Subcutaneous abdominal adipose tissue (tissue), 5 donors: ENCODE results near the gene ISLR2.
"Not testable (repeated sequence)": the region's sequence is repeated elsewhere in the genome, so short reads cannot be mapped to it uniquely, and the experiment has no call there.

Experiments used
- H3K27ac ChIP-seq: one replicate; pipeline ENCODE4 v1.7.0; 2013; ENCODE audit warnings: low read depth, mild to moderate bottlenecking, inconsistent platforms, low read length, moderate library complexity
- H3K27me3 ChIP-seq, 5 donors: one replicate each; pipeline ENCODE4 v1.7.0; 2013; ENCODE audit warnings: low read length in 5 of 5, inconsistent platforms in 1 of 5; ENCODE audit not compliant: control insufficient read depth in 5 of 5, insufficient read depth in 4 of 5
- H3K36me3 ChIP-seq, 5 donors: one replicate each; pipeline ENCODE4 v1.7.0; 2013; ENCODE audit warnings: low read length in 5 of 5; ENCODE audit not compliant: control insufficient read depth in 5 of 5, insufficient read depth in 5 of 5
- H3K4me1 ChIP-seq, 5 donors: one replicate each; pipeline ENCODE4 v1.7.0; 2013; ENCODE audit warnings: low read length in 5 of 5, mild to moderate bottlenecking in 3 of 5, moderate library complexity in 1 of 5; ENCODE audit not compliant: control insufficient read depth in 5 of 5, insufficient read depth in 5 of 5
- H3K4me3 ChIP-seq, 5 donors: one replicate each; pipeline ENCODE4 v1.7.0; 2013; ENCODE audit warnings: low read length in 5 of 5, low read depth in 1 of 5
- H3K9ac ChIP-seq, 5 donors: one replicate each; pipeline ENCODE4 v1.7.0; 2013; ENCODE audit warnings: low read length in 5 of 5, mild to moderate bottlenecking in 4 of 5, moderate library complexity in 3 of 5
- H3K9me3 ChIP-seq, 5 donors: one replicate each; pipeline ENCODE4 v1.7.0; 2013; ENCODE audit warnings: low read length in 5 of 5; ENCODE audit not compliant: control insufficient read depth in 5 of 5
- donor health status: healthy.
- donor health status: healthy.
- donor health status: healthy.
- donor health status: healthy.
- donor health status: healthy.

The ISLR2 gene, protein sequence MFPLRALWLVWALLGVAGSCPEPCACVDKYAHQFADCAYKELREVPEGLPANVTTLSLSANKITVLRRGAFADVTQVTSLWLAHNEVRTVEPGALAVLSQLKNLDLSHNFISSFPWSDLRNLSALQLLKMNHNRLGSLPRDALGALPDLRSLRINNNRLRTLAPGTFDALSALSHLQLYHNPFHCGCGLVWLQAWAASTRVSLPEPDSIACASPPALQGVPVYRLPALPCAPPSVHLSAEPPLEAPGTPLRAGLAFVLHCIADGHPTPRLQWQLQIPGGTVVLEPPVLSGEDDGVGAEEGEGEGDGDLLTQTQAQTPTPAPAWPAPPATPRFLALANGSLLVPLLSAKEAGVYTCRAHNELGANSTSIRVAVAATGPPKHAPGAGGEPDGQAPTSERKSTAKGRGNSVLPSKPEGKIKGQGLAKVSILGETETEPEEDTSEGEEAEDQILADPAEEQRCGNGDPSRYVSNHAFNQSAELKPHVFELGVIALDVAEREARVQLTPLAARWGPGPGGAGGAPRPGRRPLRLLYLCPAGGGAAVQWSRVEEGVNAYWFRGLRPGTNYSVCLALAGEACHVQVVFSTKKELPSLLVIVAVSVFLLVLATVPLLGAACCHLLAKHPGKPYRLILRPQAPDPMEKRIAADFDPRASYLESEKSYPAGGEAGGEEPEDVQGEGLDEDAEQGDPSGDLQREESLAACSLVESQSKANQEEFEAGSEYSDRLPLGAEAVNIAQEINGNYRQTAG

DNA sequence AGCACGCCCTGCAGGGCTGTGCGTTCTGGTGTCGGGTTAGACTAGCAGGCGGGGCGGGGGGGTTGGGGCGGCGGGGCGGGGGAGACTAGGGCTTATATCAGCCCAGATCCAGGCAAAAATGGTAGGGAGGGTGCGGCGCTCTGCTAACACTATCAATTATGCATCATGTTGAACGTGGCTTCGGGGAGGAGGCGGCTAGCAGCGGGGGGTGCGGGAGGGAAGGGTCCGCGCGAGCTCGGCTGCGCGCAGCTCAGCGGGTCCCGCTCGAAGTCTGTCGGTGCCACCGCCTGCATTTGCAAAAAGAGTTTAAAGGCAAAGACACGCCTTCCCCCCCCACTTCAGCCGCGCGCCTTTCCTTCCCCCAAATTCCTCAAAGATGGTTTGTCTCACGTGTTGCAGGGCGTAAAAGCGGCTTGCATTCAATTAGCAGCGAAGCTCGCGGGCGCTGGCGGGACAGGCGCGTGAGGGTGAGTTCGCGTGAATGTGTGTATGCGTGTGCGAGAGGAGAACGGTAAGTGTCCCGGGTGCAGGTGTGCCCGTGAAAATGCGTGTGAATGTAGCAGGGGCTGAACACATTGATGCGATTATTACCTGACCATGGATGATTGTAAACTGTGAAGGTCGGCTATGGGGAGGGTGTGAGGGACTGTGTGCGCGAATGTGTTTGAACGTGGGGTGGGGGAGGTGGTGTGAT, at the start of gene ISLR2:
TSS of gene ISLR2 (plus strand) at position 432 of the 694 bp plus-strand sequence. CDS start 2,169 bp downstream, outside the sequence.
- H3K36me3 ChIP-seq, result no peaks in the 10 kb centered on the region
- H3K27me3 ChIP-seq, result peaks cover 48 to 73% (median 60%) of the 10 kb centered on the region in 5 donors
- H3K9ac ChIP-seq, result peak within 1 kb of the TSS in 1 of 5 donors; percentile 17
- peaks cover 0 to 9% (median 6%) of the 10 kb centered on the region in 5 donors for H3K9me3 ChIP-seq
- peak within 1 kb of the TSS in 4 of 5 donors; percentile 44 to 61 (median 56) for H3K4me3 ChIP-seq
- H3K27ac ChIP-seq, result no peak within 1 kb of the TSS
- peaks cover 0 to 58% (median 40%) of the 10 kb centered on the region in 5 donors for H3K4me1 ChIP-seq

DNA sequence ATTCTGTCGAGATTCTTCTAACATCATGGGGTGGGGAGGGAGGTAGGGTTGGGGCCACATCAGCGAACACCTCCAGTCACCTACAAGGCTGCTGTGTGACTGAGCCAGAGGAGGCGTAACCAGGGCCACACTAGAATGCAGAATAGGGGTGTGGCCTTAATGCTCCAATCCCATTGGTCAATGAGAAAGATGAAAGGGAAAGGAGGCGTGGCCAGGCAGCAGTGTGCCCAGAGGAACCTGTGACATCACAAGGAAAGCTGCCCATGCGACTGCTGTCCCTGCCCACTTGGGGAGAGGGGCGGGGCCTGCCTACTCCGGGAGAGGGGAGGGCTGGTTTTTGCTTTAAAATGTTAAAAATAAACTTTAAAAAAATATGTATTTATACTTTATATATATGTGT, 47.9 kb upstream of the ISLR2 start, which contains the start of gene GOLGA6A:
TSS of gene GOLGA6A (minus strand) at position 101 of the 400 bp plus-strand sequence. CDS start at position 60, 41 bp downstream.
- H3K9ac ChIP-seq, H3K36me3 ChIP-seq, H3K9me3 ChIP-seq, H3K4me3 ChIP-seq, H3K27me3 ChIP-seq, H3K27ac ChIP-seq, H3K4me1 ChIP-seq: not testable (repeated sequence)

DNA sequence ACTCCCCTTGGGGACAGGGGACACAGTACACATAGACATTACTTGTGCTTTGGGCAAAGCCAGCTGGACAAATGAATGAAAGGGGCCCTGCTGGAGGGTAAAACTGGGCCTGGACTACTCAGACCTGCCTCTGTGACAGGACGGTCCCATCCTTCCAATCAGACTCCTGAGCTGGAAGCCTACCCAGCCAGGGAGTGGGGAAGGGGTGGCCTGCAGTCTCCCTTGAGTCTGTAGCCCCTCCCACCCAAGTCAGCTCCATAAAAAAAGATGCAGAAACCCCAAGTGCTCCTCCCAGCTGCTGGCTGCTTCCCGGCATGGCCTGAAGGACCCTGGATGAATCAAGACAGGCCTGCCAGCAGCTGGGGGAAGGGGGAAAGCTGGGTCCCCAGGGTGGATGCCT, 35.8 kb upstream of the ISLR2 start:
- H3K4me1 ChIP-seq, H3K4me3 ChIP-seq, H3K27me3 ChIP-seq, H3K9ac ChIP-seq, H3K36me3 ChIP-seq, H3K9me3 ChIP-seq, H3K27ac ChIP-seq: not testable (repeated sequence)

DNA sequence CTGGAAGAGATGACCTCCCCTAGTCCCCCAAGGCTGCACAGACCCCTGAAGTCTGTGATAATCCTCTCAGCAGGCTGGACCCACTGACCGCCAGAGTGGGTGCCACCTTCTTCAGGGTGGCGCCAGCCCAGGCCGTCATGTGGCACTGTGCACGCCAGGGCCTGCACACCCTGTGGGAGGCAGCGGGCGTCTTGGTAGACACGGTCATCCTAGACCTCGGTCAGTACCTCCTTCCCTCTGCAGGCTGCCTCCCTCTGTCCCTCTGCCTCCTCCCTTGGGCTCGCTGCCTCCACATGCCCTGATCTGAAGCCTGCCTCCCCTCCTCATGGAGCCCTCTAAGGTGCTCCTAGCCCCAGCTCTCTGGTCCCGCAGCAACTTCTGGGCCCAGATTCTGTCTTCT, 34.8 kb upstream of the ISLR2 start:
- H3K4me1 ChIP-seq, H3K4me3 ChIP-seq, H3K27ac ChIP-seq, H3K9ac ChIP-seq, H3K9me3 ChIP-seq, H3K36me3 ChIP-seq, H3K27me3 ChIP-seq: not testable (repeated sequence)

DNA sequence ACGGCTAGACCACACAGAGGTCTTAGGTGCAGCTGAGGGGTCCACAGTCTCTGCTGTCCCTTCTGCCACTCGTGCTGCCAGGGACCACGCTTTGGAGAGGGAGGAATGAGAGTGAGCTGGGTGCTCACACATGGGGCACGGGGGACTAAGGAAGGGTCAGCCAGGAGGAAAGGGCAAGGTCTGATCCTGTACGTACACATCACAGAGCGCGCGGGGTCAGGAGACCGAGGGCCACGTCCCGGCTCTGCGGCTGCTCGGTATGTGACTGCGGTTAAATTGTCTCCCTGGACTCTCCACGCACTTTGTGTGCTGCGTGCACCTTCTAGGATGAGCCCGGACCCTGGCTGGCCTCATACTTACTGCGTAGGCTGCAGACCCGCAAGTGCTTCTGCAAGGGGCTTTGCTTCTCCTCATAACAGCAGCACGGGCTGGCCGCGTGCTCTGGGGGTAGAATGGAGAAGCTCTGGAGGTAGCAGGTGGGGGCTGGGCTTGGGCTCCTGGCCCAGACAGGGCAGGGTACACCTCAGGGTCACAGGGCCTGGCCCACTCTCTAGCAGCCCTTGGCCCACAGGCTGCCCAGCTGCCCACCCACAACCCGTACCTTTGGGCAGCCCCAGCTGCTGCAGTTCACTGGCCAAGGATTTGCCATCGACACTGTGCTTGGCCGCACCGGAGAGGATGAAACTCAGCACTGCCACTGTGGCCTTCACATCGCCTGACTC, 33.5 kb upstream of the ISLR2 start:
- not testable (repeated sequence) for H3K27ac ChIP-seq, H3K27me3 ChIP-seq, H3K4me1 ChIP-seq, H3K4me3 ChIP-seq, H3K9me3 ChIP-seq, H3K9ac ChIP-seq, H3K36me3 ChIP-seq

DNA sequence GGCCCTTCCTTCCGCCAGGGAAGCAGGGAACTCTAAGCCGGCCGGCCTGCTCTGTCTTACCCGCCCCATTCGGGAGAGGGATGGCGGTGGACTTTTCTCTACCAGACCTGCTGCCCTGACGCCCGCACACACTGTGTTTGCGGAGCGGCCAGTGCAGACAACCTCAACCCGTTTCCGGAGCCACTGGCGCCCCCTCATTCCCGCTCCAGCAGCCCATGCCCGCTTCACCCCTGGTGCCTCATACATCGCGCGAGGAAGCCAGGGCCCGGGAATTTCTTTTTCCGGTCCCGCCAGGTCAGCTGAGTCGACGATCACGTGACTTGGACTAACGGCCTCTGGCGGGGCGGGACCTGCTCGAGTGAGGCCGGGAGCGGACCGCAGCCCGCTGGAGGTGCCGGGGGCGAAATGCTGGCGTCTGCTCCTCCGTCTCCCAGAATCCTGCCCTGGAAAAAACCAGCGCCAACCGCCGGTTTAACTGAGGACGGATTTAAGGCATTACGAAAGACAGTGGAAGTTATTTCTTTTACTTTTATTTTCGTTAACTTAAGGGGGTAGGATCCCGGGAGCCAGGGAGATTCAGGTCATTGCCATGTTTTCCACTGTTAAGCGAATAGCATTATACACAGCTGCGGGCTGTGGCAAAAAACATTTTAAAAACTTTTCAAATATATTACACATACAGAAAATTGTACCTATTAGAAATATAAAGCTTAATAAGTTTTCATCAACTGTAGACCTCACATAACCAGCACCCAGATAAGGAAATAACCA, 30.2 kb upstream of the ISLR2 start:
- not testable (repeated sequence) for H3K4me1 ChIP-seq, H3K36me3 ChIP-seq, H3K27ac ChIP-seq, H3K27me3 ChIP-seq, H3K9ac ChIP-seq, H3K9me3 ChIP-seq
- peak overlapping the region in 4 of 5 donors; percentile 47 to 62 (median 50) for H3K4me3 ChIP-seq

DNA sequence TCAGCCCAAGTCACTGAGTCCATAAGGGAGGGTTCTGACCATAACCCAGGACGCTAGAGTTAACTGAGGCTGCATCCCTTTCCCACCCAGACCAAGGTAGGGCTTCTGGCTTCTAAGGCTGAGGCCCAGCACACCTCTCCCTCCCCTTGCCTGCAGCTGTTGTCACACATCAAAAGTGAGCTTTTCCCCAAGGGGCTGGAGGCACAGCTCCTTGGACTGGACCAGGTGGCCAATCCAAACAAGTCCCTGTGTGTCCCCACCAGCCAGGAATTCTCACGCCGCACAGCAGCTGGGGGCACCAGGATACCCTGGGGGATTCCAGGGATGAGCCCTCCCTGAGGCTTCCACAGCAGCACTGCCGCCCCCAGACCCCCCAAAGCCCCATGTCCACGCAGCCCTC, 22.3 kb upstream of the ISLR2 start:
- Histone ChIP-seq H3K9me3 (no peaks in the 10 kb centered on the region), H3K4me1 (no peaks in the 10 kb centered on the region), H3K27me3 (peaks cover 0 to 7% (median 0%) of the 10 kb centered on the region in 5 donors), H3K9ac (no peak overlapping the region), H3K27ac (no peak overlapping the region), H3K4me3 (no peak overlapping the region), H3K36me3 (no peaks in the 10 kb centered on the region)

DNA sequence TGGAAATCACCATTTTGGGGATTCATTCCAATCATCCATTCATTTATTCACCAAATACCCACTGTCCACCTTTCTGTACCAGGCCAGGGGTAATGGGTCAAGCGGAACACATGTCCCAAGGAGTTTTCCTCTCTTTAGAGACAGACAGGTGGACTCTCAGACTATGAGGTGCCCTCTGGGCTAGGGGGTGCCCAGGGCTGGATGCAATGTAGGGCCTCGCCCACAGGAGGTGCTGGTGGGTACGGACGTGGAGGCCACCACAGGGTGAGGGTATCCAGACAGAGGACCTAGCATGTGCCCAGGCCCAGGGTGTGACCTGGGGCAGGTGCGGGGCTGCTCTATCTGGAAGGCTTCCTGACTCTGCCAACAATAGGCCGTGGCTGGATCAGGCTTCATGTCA, 21.8 kb upstream of the ISLR2 start:
- H3K4me3 ChIP-seq, H3K27ac ChIP-seq, H3K4me1 ChIP-seq, H3K27me3 ChIP-seq, H3K9me3 ChIP-seq, H3K9ac ChIP-seq, H3K36me3 ChIP-seq: not testable (repeated sequence)

DNA sequence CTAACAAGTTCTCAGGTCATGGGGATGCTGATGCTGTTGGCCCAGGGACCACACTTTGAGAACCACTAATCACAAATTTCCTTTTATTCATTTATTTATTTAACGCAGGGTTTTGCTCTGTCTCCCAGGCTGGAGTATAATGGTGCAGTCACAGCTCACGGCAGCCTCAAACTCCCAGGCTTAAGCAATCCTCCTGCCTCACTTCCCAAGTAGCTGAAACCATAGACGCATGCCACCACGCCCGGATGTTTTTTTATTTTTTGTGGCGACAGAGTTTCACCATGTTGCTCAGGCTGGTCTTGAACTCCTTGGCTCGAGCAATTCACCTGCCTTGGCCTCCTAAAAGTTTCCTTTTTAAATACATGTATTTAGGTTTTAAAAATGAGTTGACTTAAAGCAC, 20.7 kb upstream of the ISLR2 start:
- Histone ChIP-seq H3K9me3 (no peaks in the 10 kb centered on the region), H3K9ac (no peak overlapping the region), H3K36me3 (no peaks in the 10 kb centered on the region), H3K27me3 (peaks cover 0 to 7% (median 0%) of the 10 kb centered on the region in 5 donors), H3K27ac (no peak overlapping the region), H3K4me1 (no peaks in the 10 kb centered on the region), H3K4me3 (no peak overlapping the region)
